H54 (cell line): ENCODE measurements around the gene ZFYVE26.

ENCODE experiments used
- DNase-seq: peaks from one replicate; pipeline ENCODE4 v3.0.0; 2011; ENCODE audit warnings: low spot score, mixed read lengths; ENCODE audit not compliant: insufficient read length
- FAIRE-seq: peaks from 3 replicates; lab custom pipeline; 2011; peaks lifted over from hg19 to GRCh38; lab: Jason Lieb, UNC
- POLR2A ChIP-seq: IDR thresholded peaks from 2 replicates; pipeline ENCODE4 v1.6.1; 2011; ENCODE audit warnings: low read depth, mild to moderate bottlenecking, low read length

Gene ZFYVE26

DNA sequence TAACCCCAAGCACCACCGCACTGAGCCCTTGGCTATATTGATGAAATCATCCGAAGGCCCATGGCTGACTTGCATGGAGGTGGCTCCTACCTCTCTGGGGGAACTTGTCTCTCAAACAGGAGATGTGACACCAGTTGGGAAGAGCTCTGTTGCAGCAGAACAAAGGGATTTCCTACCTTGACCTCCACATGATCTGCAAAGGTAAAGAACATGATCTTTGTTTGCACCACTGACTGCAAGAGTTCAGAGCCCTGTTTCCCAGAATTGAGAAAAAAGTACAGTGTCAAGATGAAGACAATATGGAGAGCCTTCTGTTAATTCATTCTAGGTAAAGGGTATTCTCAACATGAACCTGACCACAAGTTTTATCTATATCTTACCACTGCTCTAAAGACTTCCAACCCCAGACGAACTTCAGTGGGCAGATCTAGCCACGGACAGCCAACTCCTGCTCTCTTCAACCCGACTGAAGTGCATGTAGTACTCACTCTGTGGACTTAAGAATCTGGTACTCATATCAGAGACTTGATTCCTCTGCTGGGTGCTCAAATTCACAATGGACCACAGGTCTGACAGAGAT lies 32.1 kb downstream of the ZFYVE26 start:
- no peak for DNase-seq
- TF ChIP-seq POLR2A = no peak

DNA sequence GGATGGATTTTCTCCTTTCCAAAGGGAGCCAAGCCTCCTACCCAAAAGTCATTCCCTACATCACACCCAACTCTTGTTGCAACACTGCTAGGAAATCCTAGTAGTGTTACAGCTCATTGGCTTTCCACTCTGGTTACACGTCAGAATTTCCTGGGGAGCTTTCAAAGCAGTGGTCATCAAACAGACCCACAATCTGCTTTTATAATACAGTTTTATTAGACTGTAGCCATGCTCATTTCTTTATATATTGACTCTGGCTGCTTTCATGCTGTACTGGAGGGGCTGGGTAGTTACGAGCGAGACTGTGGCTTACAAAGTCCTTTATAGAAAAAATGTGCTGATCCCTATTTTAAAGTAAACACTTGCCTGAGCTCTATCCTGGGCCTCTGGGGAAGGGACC lies 34.3 kb downstream of the ZFYVE26 start:
- DNase-seq = no peak
- no peak for TF ChIP-seq POLR2A

More for the DNA sequence above, 32.1 kb downstream of the ZFYVE26 start:
- FAIRE-seq = no peak

DNA sequence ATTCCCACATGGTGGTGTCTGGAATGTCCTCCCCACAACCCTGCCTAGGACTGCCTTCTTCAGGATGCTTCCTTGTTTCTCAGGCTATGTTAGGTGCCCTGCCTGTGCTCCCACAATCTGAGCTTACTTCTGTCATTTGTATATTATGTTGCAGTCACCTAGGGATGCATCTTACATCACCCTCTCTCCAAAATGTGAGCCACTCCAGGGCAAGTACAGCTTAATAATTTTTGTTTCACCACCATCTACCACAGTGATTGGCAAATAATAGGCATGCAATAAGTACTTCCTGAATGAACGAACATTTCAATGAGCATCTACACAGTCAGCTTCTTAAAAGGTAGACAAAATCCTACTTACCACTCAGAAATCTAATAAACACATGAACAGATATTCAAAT lies 37.6 kb downstream of the ZFYVE26 start:
- TF ChIP-seq POLR2A = no peak
- DNase-seq (no peak), FAIRE-seq (no peak)

More for the DNA sequence above, 34.3 kb downstream of the ZFYVE26 start:
- no peak for FAIRE-seq

DNA sequence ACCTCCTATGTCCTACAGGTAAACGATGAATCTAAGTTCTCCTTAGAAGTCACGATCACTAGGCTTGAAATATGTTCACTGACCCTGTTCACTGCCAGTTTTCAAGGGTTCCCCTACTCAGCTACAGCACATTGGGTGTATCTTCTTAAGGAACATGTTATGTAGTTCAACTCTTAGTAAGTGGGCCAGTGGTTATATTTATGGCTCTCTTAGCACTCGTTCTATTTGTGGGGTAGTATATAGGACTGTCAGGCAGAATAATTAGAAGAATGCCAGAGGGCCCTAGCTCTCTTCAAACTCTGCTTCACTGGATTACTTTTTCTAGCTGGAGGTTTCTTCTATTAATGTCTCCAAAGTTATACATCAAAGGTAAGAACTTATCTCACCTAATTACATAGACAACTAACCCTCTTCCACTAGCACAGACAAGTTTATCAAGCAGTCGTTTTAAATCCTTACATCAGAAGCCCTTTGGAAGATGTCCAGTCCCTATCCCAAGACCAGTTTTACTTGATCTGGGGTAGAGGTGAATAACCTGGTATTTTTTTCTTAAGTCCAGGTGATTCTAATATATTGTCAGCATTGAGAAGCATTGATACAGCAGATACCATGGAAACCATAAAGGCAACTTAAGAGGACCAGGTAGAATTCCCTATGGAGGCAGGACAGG lies 39.6 kb downstream of the ZFYVE26 start:
- FAIRE-seq = no peak
- no peak for TF ChIP-seq POLR2A
- no peak for DNase-seq

DNA sequence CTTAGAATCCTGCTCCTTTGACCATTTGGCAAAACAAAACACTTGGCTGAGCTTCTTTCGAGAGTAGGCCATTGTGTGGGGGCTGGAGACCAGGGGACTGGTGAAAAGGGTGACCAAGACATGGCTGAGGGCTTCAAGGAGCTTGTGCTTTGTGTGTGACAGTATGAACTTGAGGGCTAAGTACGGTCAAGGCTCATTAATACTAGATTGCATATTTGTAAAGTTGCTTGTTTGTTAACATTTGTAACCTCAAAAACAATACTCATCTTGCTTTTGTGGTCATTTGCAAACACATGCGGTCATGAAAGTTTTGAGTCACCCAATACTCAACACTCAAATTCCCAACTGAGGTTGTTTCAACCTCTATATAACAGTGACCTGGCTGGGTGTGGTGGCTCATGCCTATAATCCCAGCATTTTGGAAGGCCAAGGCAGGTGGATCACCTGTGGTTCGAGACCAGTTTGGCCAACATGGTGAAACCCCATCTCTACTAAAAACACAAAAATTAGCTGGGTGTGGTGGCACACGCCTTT lies 42.5 kb downstream of the ZFYVE26 start:
- FAIRE-seq = no peak
- no peak for DNase-seq
- no peak for TF ChIP-seq POLR2A

DNA sequence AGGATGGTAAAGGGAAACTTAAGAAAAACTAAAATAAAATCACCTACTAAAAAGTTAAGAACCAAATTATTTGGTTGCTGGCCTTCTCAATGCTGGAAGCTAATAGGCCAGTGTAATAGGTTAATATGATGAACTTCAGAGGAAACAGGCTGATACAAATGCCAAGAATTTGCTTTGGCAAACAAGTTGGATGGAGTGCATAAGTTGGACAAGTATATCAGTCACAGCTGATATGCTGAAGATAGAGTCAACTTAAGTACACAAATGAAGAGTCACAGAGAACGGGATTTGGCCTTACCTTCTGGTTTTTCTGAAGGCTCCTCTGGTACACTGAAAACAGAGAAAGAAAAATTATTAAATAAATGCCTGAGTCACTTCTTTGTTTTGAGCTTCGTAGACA lies 48.2 kb downstream of the ZFYVE26 start:
- FAIRE-seq (no peak), DNase-seq (no peak)
- no peak for TF ChIP-seq POLR2A

DNA sequence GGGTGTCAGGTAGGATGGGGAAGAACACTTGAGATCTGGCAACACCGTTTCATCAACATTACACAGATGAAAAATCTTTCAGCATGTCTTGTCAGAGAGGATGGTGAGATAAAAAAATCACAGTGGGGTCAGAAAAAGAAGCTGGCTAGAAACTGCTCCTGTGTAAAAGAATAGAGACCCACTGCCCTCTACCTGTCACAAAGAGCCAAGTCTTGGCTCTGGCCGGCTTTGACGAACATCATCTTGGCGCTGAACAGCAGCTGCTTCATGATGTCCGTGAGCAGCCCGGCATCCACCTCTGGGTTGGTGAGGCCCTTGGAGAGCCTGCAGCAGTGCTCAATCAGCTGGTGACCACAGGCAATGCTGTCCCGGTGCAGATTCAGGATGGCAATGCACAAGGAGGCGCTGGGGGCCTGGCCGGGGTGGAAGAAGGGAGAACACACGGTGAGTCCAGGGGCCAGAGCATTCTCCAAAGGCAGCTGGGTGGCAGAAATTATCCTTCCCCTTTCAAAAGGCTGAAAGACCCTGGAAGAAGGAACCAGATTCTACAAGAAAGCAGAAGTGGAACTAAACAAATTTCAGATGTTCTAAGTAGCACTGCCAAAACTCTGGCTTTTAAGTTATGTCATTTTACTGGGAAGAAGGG lies 50.2 kb downstream of the ZFYVE26 start:
- DNase-seq = no peak
- FAIRE-seq = no peak
- no peak for TF ChIP-seq POLR2A

DNA sequence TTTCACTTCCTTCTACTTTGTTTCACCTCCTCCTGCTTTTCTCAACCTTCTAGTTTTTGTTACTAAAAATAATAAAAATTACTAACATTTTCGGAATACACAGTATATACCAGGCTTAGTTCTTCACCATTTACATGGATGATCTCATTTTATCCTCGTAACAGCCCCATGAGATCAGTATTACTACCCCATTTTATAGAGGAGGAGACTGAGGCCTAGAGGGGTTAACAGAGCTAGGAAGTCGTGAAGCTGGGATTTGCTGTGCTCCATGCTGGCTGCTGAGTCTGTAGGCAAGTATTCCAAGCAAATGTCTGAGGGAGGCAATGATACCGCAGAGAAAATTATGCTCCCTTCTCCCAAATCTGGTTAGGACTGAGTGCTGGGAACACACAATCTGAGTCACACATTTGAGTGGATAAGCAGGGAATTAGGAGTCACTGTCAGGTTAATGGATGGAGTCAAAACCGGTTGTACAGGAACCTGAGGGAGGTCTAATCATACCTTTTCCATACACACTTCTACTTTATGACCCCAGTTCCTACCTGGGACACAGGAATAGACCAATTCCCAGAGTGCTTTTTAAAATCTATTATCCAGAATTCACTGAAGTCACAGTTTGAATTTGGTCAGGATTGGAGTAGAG lies 51.1 kb downstream of the ZFYVE26 start:
- no peak for FAIRE-seq
- no peak for TF ChIP-seq POLR2A
- no peak for DNase-seq

DNA sequence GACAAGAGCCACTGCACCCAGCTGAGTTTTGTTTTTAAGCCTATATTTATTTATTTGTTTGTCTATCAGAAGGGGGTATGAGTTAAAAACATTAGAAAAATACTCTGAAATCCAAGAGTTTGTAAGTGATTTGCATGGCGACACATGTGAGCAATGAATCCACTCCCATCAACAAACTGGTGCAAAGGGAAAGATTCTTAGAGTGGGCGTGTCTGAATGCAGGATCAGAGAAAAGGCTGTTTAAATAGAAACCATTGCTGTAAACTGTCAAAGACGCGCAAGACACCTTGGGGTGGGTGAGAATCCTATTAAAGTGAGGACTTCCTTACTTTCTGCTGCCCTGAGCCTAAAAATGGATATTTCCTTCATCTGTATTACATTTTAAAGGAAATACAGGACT lies 51.9 kb downstream of the ZFYVE26 start:
- no peak for TF ChIP-seq POLR2A
- FAIRE-seq = no peak
- no peak for DNase-seq

DNA sequence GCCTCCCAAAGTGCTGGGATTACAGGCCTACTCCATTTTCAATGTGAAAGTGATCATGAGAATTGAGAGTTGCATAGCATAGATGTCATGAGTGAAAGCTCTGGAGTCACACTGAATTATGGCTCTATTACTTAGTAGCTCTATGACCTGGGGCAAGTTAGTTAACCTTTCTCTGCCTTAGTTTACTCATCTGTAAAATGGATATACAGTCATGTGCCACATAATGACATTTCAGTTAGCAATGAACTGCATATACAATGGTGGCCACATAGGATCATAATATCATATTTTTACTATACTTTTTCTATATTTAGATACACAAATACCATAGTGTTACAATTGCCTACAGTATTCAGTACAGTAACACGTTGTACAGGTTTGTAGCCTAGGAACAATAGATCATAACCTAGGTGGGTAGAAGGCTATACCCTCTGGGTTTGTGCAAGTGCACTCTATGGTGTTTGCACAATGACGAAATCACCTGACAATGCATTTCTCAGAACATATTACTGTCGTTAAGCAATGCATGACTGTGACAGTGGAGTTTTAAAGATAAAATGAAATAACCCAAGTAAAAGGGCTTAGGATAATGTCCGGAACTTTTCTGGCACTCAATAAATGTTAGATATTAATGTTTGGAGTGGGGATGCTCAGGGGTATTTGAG lies 53.1 kb downstream of the ZFYVE26 start:
- TF ChIP-seq POLR2A = no peak
- FAIRE-seq (no peak), DNase-seq (no peak)

DNA sequence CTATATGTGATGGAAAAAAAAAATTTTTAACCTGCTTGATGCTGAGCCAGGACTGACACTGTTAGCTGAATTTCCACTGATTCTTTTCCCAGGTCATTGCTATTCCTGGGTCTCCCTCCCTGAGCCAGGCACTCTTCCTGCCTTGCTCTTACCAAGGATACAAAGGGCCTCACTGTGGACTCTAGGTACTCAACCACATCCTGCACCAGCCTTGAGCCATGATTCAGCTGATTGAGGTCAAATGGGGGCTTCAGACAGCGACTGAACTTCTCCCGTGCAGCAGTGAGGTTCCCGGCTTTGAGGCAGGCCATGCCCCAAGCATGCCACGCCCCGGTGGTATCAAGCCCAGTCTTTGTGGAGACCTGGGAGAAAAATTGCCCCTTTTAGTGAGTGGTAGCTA lies 54.3 kb downstream of the ZFYVE26 start:
- FAIRE-seq (no peak), DNase-seq (no peak)
- TF ChIP-seq POLR2A = no peak

DNA sequence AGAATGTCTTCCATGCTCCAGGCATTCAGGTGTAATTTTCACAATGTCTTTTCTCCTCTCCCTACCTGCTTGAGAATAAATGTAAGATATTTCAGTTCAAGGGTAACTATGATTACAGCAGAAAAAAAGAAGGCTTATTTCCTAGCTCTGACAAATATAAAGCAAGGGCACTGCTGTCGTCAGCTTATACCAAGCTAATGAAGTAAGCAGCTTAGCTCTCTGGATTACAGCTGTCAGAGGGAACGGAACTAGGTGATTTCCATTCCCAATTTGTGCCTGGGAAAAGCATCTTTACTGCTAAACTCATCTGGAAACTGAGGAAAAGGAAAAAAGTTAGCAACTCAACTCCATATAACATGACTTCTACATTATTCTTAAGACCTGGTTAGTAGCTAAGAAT lies 56.5 kb downstream of the ZFYVE26 start:
- FAIRE-seq (no peak), DNase-seq (no peak)
- no peak for TF ChIP-seq POLR2A

DNA sequence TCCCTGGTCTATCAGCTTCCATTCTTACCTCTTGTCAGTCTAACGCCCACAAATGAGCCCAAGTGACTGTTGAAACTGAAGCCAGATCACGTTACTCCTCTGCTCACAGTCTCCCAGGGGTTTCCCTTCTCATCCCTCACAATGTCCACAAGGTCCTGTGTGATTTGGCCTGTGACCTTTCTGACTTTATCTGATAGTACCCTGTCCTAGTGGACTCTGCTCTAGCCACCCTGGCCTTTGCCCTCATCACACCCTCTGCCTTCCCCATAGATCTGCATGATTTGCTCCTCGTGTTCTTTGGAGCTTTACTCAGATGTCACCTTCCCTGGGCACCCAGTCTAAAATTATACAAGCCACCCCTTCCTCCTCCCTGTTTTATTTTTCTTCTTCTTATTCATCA lies 59.2 kb downstream of the ZFYVE26 start:
- no peak for FAIRE-seq
- no peak for TF ChIP-seq POLR2A
- DNase-seq = no peak
